Omental fat pad (tissue), 4 donors: ENCODE data around the gene CLDN2. TPM values are rescaled to one million over a fixed set of nuclear protein-coding genes. Genes with fewer than 3 reads are reported as not detected.

ENCODE experiments used
- ATAC-seq: fragments of 150-250 bp; one replicate; pipeline ENCODE4 v1.9.1; 2016; ENCODE audit warnings: mild to moderate bottlenecking, moderate library complexity; ENCODE audit not compliant: low FRiP score
- DNase-seq: peaks from one replicate; pipeline ENCODE4 v3.0.0-alpha.2; 2019; ENCODE audit warnings: low spot score
- CTCF ChIP-seq, 3 donors: fragments of 450-650 bp; IDR thresholded peaks; one replicate each; pipeline ENCODE4 v1.5.1; 2016 to 2017; ENCODE audit warnings: antibody characterized with exemption in 3 of 3, mild to moderate bottlenecking in 3 of 3, moderate library complexity in 2 of 3
- total RNA-seq, 4 donors: library from RNA; depleted of rRNA; stranded (reverse); fragments of >200 nt; gene quantifications; one replicate each; pipeline ENCODE4 v1.1.0, GENCODE V29; 2016

The CLDN2 gene
- total RNA-seq, 4 donors from 2014 or later, result 0.24 to 2.4 (median 0.30) TPM

DNA sequence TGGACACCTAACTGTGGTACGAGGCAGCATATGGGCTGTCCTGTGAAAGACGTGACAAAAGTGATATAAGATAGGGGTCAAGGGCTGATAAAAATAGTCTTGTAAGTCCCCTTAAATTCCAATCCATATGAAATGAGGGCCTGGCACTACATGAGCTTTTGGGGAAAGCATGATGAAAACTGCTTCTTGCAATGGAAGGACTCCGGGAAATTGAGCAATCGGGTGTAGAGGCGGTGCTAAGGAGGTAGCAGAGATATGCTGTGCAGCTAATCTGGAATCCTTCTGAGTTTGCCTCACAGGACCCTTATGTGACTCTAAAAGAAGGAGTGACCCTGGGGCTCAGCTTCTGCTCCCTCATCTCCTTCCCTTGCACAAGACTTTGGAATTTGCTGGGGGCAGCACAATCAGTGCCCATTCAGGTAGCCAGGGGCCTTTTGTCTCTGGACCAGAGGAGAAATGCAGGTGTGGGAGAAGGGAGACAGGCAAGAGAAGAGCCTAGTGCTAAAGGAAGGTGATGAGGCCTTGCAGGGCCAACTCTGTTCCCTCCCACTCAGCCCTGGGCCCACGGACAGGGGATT lies 12.8 kb downstream of the CLDN2 start:
- no peak for TF ChIP-seq CTCF (IDR thresholded peaks at IDR 0.05)
- DNase-seq (no peak), ATAC-seq (peak; percentile 49)

- DNase-seq (no peak), ATAC-seq (peak; percentile 25)
- no peak for TF ChIP-seq CTCF (IDR thresholded peaks at IDR 0.05)
Measured at GRCh38 chrX:106933538-106933961, 13.3 kb downstream of the CLDN2 start.

- DNase-seq (no peak), ATAC-seq (peak; percentile 20)
- no peak for TF ChIP-seq CTCF (IDR thresholded peaks at IDR 0.05)
Measured at GRCh38 chrX:106935175-106935574, 15.0 kb downstream of the CLDN2 start.

GRCh38 chrX:106936246-106936645 lies 16.0 kb downstream of the CLDN2 start:
- DNase-seq, result no peak
- no peak for TF ChIP-seq CTCF (IDR thresholded peaks at IDR 0.05)
- no peak for ATAC-seq

GRCh38 chrX:106939566-106939965 lies 19.4 kb downstream of the CLDN2 start:
- no peak for TF ChIP-seq CTCF (IDR thresholded peaks at IDR 0.05)
- DNase-seq (no peak), ATAC-seq (no peak)

DNA sequence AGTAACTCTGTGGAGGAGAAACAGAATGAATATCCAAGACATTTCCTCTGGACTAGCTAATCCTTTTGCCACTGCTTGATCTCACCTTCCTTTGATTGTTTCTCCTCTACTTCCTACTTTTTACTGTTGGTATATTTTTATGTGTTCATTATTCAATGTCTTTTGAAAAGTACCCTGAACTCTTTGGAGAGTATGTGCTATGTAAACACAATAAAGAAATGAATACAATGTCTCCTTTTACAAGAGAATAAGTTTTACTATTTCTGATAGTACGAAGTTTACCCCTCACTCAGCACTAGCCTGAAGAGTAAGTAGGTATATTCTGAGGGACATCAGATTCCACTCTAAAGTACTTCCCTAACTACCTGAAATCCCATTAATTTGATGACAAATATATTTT lies 19.9 kb downstream of the CLDN2 start:
- no peak for TF ChIP-seq CTCF (IDR thresholded peaks at IDR 0.05)
- DNase-seq, result no peak
- no peak for ATAC-seq

DNA sequence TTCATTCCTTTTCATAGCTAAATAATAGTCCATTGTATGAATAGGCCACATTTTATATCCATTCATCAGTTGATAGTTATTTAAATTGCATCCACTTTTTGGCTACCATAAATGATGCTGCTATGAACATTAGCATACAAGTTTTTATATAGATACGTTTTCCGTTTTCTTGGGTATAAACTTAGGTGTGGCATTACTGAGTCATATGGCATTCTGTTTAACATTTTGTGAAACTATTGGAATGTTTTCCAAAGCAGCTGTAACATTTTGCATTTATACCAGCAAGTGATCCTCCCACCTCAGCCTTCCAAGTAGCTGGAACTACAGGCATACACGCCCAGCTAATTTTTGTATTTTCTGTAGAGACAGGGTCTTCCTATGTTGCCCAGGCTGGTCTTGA lies 26.3 kb downstream of the CLDN2 start:
- TF ChIP-seq CTCF (IDR thresholded peaks at IDR 0.05), result no peak
- no peak for ATAC-seq
- DNase-seq, result no peak
